ENCODE results near the gene ANKEF1.

The ANKEF1 gene

DNA sequence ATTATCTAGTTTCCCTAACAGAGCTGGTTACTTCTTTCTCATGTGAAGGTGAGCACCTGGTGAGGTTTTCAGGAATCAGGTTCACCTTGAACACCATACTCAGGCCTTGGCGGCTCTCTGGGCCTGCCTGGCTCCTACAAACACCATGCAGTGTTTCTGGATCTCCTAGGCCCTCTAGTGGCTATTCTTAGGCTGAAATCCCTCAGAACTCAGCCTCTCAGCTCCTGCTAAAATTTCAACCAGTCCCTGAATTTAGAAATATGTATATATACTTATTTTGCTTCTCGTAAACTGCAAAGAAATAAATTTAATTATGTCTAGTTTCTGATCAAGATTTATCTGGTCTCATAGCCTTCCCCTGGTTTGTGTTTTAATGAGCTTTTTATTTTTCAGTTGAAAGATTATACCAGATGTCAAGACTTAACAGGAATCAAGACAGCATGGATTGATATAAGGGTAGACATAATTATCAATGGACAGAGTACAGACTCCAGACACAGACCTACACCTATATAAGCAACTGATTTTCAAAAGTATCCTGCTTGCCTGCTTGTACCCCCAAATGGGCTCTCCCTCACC, 55.9 kb downstream of the ANKEF1 start:
- DNase-seq: peak; percentile 79

DNA sequence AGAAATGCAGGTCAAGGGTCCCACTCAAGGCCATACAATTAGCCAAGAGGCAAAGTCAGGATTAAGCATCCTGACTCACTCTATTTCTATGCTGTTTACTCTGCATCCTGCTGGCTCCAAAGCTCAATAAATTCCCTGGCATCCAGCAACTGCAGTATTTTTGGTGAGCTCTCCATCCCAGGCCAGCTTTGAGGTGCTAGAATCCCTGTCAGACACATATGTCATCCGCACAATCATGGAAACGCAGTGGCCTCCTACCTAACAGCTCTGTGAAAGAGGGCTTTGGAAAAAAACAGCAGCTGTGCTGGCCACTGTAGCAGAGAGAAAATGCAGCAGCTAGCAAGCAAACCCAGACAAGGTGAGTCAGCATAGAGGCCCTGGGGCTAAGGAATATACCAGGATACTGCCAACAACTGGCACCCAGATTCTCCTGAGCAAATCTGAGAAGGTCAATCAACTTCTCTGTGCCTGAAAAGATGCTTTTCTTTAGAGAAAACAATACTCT, 58.4 kb downstream of the ANKEF1 start:
- DNase-seq: no peak

DNA sequence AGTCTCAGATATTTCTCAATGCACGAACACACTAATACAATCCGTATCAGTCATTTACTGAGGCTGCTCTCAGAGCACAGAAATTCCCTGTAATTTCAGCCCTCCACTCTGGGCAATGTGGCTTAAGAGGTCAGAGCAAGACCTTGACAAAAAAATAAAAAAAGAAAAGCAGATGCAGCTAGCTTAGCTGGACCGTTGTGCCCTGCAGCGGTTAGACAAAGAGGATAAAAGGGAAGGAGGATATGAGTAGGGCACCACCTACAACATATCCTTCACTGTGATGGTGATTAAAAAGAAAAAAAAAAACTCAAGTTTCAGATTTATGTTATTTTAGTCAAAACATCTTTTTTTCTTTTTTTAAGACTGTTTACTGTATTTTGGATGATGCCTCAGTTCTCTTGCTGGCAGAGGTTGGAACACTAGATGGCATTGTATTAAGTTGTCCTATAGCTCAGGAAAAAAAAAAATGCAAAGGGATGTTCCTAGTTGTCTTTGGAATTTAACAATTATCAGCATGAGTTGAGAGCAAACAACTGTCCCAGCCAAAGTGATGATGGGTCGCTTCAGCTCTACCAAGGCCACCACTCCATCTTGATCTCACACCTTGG, 59.9 kb downstream of the ANKEF1 start:
- no peak for DNase-seq

- DNase-seq: no peak
Observed at GRCh38 chr20:10096790-10097189, 62.0 kb downstream of the ANKEF1 start.

GRCh38 chr20:10105046-10105445, 70.3 kb downstream of the ANKEF1 start:
- DNase-seq: peak; percentile 33
